ENCODE measurements around the gene ITGB7. TPM values are rescaled to one million over a fixed set of nuclear protein-coding genes. Genes with fewer than 3 reads are reported as not detected.

Gene ITGB7
- total RNA-seq, 1 donor from 2014 or later = 1.3 TPM

GRCh38 chr12:53184828-53185227, 22.2 kb downstream of the ITGB7 start:
- Histone ChIP-seq H3K4me1 (ENCODE audit: insufficient read depth, low read length) (peaks cover 26% of the 10 kb centered on the region), H3K4me2 (ENCODE audit: low read length) (no peak overlapping the region), H3K27ac (ENCODE audit: low read depth, low read length) (no peak overlapping the region), H3K36me3 (ENCODE audit: insufficient read depth, low read length) (peaks cover 44% of the 10 kb centered on the region), H3K27me3 (ENCODE audit: insufficient read depth, low read length) (no peaks in the 10 kb centered on the region), H3K9me3 (ENCODE audit: insufficient read depth, low read depth, low read length) (no peaks in the 10 kb centered on the region), H3K79me2 (ENCODE audit: insufficient read depth, low read length) (peaks cover 37% of the 10 kb centered on the region), H3K4me3 (ENCODE audit: insufficient read depth, low read depth, low read length) (no peak overlapping the region), H3K9ac (ENCODE audit: low read length) (no peak overlapping the region), H4K20me1 (ENCODE audit: insufficient read depth, low read length) (peaks cover 45% of the 10 kb centered on the region), H2AFZ (ENCODE audit: low read depth, low read length) (no peak overlapping the region)
- Mint-ChIP-seq H3K4me1 (ENCODE audit: low read depth, unreplicated experiment) (peaks cover 17% of the 10 kb centered on the region), H3K27me3 (ENCODE audit: low read depth, unreplicated experiment) (no peaks in the 10 kb centered on the region), H3K4me3 (ENCODE audit: unreplicated experiment) (no peak overlapping the region), H3K27ac (ENCODE audit: unreplicated experiment) (no peak overlapping the region), H3K36me3 (ENCODE audit: low read depth, unreplicated experiment) (peaks cover 39% of the 10 kb centered on the region), H3K9me3 (ENCODE audit: unreplicated experiment) (no peaks in the 10 kb centered on the region)
- no peak for FAIRE-seq
- no peak for DNase-seq (ENCODE audit: low read depth)
- no peak for TF ChIP-seq EZH2 (IDR thresholded peaks at IDR 0.05; ENCODE audit: insufficient read depth, low read length)
- TF ChIP-seq CTCF (IDR thresholded peaks at IDR 0.05; ENCODE audit: insufficient read depth, low read depth, low read length) = no peak

- Mint-ChIP-seq H3K36me3 (ENCODE audit: low read depth, unreplicated experiment) (peaks cover 39% of the 10 kb centered on the region), H3K4me3 (ENCODE audit: unreplicated experiment) (peak overlapping the region; percentile 95), H3K4me1 (ENCODE audit: low read depth, unreplicated experiment) (peaks cover 18% of the 10 kb centered on the region), H3K9me3 (ENCODE audit: unreplicated experiment) (no peaks in the 10 kb centered on the region), H3K27ac (ENCODE audit: unreplicated experiment) (no peak overlapping the region), H3K27me3 (ENCODE audit: low read depth, unreplicated experiment) (no peaks in the 10 kb centered on the region)
- no peak for DNase-seq (ENCODE audit: low read depth)
- H3K27ac ChIP-seq (ENCODE audit: low read depth, low read length) = no peak overlapping the region
- TF ChIP-seq CTCF (IDR thresholded peaks at IDR 0.05; ENCODE audit: insufficient read depth, low read depth, low read length) (no peak), EZH2 (IDR thresholded peaks at IDR 0.05; ENCODE audit: insufficient read depth, low read length) (no peak)
- no peak for FAIRE-seq
- peaks cover 41% of the 10 kb centered on the region for H3K36me3 ChIP-seq (ENCODE audit: insufficient read depth, low read length)
- H4K20me1 ChIP-seq (ENCODE audit: insufficient read depth, low read length) = peaks cover 45% of the 10 kb centered on the region
- peak overlapping the region; percentile 96 for H3K4me2 ChIP-seq (ENCODE audit: low read length)
- H3K79me2 ChIP-seq (ENCODE audit: insufficient read depth, low read length) = peaks cover 40% of the 10 kb centered on the region
- no peak overlapping the region for H3K9ac ChIP-seq (ENCODE audit: low read length)
- H3K9me3 ChIP-seq (ENCODE audit: insufficient read depth, low read depth, low read length) = no peaks in the 10 kb centered on the region
- H2AFZ ChIP-seq (ENCODE audit: low read depth, low read length) = no peak overlapping the region
- H3K27me3 ChIP-seq (ENCODE audit: insufficient read depth, low read length) = no peaks in the 10 kb centered on the region
- no peak overlapping the region for H3K4me3 ChIP-seq (ENCODE audit: insufficient read depth, low read depth, low read length)
- H3K4me1 ChIP-seq (ENCODE audit: insufficient read depth, low read length) = peaks cover 30% of the 10 kb centered on the region
Measured at GRCh38 chr12:53182903-53183302, 24.1 kb downstream of the ITGB7 start.

GRCh38 chr12:53181935-53182334, 25.1 kb downstream of the ITGB7 start:
- Mint-ChIP-seq H3K4me1 (ENCODE audit: low read depth, unreplicated experiment) (peaks cover 18% of the 10 kb centered on the region), H3K27ac (ENCODE audit: unreplicated experiment) (peak overlapping the region; percentile 67), H3K27me3 (ENCODE audit: low read depth, unreplicated experiment) (no peaks in the 10 kb centered on the region), H3K4me3 (ENCODE audit: unreplicated experiment) (peak overlapping the region; percentile 95), H3K9me3 (ENCODE audit: unreplicated experiment) (no peaks in the 10 kb centered on the region), H3K36me3 (ENCODE audit: low read depth, unreplicated experiment) (peaks cover 33% of the 10 kb centered on the region)
- H3K79me2 ChIP-seq (ENCODE audit: insufficient read depth, low read length) = peaks cover 40% of the 10 kb centered on the region
- H3K36me3 ChIP-seq (ENCODE audit: insufficient read depth, low read length) = peaks cover 33% of the 10 kb centered on the region
- no peak overlapping the region for H3K27ac ChIP-seq (ENCODE audit: low read depth, low read length)
- no peak overlapping the region for H2AFZ ChIP-seq (ENCODE audit: low read depth, low read length)
- no peaks in the 10 kb centered on the region for H3K9me3 ChIP-seq (ENCODE audit: insufficient read depth, low read depth, low read length)
- H4K20me1 ChIP-seq (ENCODE audit: insufficient read depth, low read length) = peaks cover 45% of the 10 kb centered on the region
- H3K4me2 ChIP-seq (ENCODE audit: low read length) = peak overlapping the region; percentile 96
- TF ChIP-seq EZH2 (IDR thresholded peaks at IDR 0.05; ENCODE audit: insufficient read depth, low read length) = no peak
- no peak for TF ChIP-seq CTCF (IDR thresholded peaks at IDR 0.05; ENCODE audit: insufficient read depth, low read depth, low read length)
- H3K4me3 ChIP-seq (ENCODE audit: insufficient read depth, low read depth, low read length) = peak overlapping the region; percentile 79
- DNase-seq (ENCODE audit: low read depth) (no peak), FAIRE-seq (no peak)
- no peaks in the 10 kb centered on the region for H3K27me3 ChIP-seq (ENCODE audit: insufficient read depth, low read length)
- peaks cover 30% of the 10 kb centered on the region for H3K4me1 ChIP-seq (ENCODE audit: insufficient read depth, low read length)
- no peak overlapping the region for H3K9ac ChIP-seq (ENCODE audit: low read length)

Measured in astrocyte (in vitro differentiated cells and primary cell).